IMR-90 (cell line): ENCODE data around the gene UTF1. TPM values are rescaled to one million over a fixed set of nuclear protein-coding genes. Genes with fewer than 3 reads are reported as not detected.

ENCODE experiments used
- ATAC-seq: fragments of 200-7000 bp; cut with Tn5 transposase; 2 replicates; pipeline ENCODE4 v1.9.1; 2020; ENCODE audit warnings: low read depth, mild to moderate bottlenecking, moderate library complexity
- BruUV-seq: library from RNA; stranded (reverse); fragments of 400-500 nt; replicated peaks from 2 replicates; lab custom pipeline; 2021; lab: Mats Ljungman, UMichigan
- CTCF ChIA-PET: fragments of 300-600 bp; formaldehyde crosslinking; extraction: SDS; loops from one replicate; lab custom pipeline; 2021; ENCODE audit warnings: antibody characterized with exemption; lab: Yijun Ruan, JAX
- POLR2A ChIA-PET: fragments of 300-600 bp; sonication (Branson Sonifier 250); formaldehyde crosslinking; loops from one replicate; lab custom pipeline; 2022; ENCODE audit warnings: antibody characterized with exemption; ENCODE audit not compliant: unreplicated experiment; lab: Charles Lee
- DNase-seq: peaks from one replicate; pipeline ENCODE4 v3.0.0; 2013
- H2AFZ ChIP-seq: replicated peaks from 2 replicates; pipeline ENCODE3; 2013; ENCODE audit warnings: low read length, mild to moderate bottlenecking; ENCODE audit not compliant: poor library complexity
- H2AK5ac ChIP-seq: 2 replicates; pipeline ENCODE4 v1.6.1; 2013; ENCODE audit warnings: low read depth, low read length, inconsistent platforms
- H2AK9ac ChIP-seq: replicated peaks from 2 replicates; pipeline ENCODE3; 2013; ENCODE audit warnings: mild to moderate bottlenecking, low read depth, low read length, moderate library complexity; ENCODE audit not compliant: poor library complexity
- H2BK120ac ChIP-seq: 2 replicates; pipeline ENCODE4 v1.6.1; 2013; ENCODE audit warnings: low read depth, low read length, inconsistent platforms
- H2BK15ac ChIP-seq: 3 replicates; pipeline ENCODE4 v1.6.1; 2013; ENCODE audit warnings: low read depth, low read length, inconsistent platforms
- H2BK20ac ChIP-seq: 2 replicates; pipeline ENCODE4 v1.6.1; 2013; ENCODE audit warnings: low read depth, mild to moderate bottlenecking, inconsistent platforms, low read length, moderate library complexity
- H2BK5ac ChIP-seq: 2 replicates; pipeline ENCODE4 v1.6.1; 2013; ENCODE audit warnings: mild to moderate bottlenecking, low read depth, low read length, inconsistent platforms; ENCODE audit not compliant: poor library complexity, severe bottlenecking
- H3K14ac ChIP-seq: replicated peaks from 2 replicates; pipeline ENCODE4 v1.6.1; 2013; ENCODE audit warnings: low read depth, low read length, inconsistent platforms
- H3K18ac ChIP-seq: 2 replicates; pipeline ENCODE4 v1.6.1; 2013; ENCODE audit warnings: low read depth, low read length, control low read depth
- H3K23ac ChIP-seq: 2 replicates; pipeline ENCODE4 v1.6.1; 2013; ENCODE audit warnings: low read depth, low read length, inconsistent platforms
- H3K27ac ChIP-seq: 2 replicates; pipeline ENCODE4 v1.5.1; 2013; ENCODE audit warnings: mild to moderate bottlenecking, control low read depth, low read length; ENCODE audit not compliant: insufficient read depth
- H3K27me3 ChIP-seq: 2 replicates; pipeline ENCODE4 v1.6.1; 2013; ENCODE audit warnings: low read length; ENCODE audit not compliant: control insufficient read depth, insufficient read depth
- H3K36me3 ChIP-seq: 2 replicates; pipeline ENCODE4 v1.6.1; 2013; ENCODE audit warnings: low read length, mixed read lengths; ENCODE audit not compliant: control insufficient read depth, insufficient read depth
- H3K4ac ChIP-seq: 2 replicates; pipeline ENCODE4 v1.6.1; 2013; ENCODE audit warnings: low read depth, low read length, inconsistent platforms
- H3K4me1 ChIP-seq: 2 replicates; pipeline ENCODE4 v1.6.1; 2013; ENCODE audit warnings: low read length, mixed read lengths; ENCODE audit not compliant: control insufficient read depth, insufficient read depth
- H3K4me2 ChIP-seq: 2 replicates; pipeline ENCODE4 v1.6.1; 2013; ENCODE audit warnings: low read depth, mild to moderate bottlenecking, control low read depth, low read length, moderate library complexity
- H3K4me3 ChIP-seq: 2 replicates; pipeline ENCODE4 v1.5.1; 2013; ENCODE audit warnings: low read depth, mild to moderate bottlenecking, control low read depth, low read length, moderate library complexity; ENCODE audit not compliant: insufficient read depth
- H3K56ac ChIP-seq: 2 replicates; pipeline ENCODE4 v1.6.1; 2013; ENCODE audit warnings: low read length, inconsistent platforms; ENCODE audit not compliant: insufficient read depth; ENCODE audit errors: extremely low read depth
- H3K79me1 ChIP-seq, 2 experiments: 2 replicates each; pipeline ENCODE4 v1.6.1; 2013; ENCODE audit warnings: low read length in 2 of 2, inconsistent platforms in 1 of 2, low read depth in 1 of 2
- H3K9ac ChIP-seq: 2 replicates; pipeline ENCODE4 v1.6.1; 2013; ENCODE audit warnings: low read depth, low read length, control low read depth
- H3K9me1 ChIP-seq: 2 replicates; pipeline ENCODE4 v1.6.1; 2013; ENCODE audit warnings: low read length, inconsistent platforms; ENCODE audit not compliant: insufficient read depth
- H3K9me3 ChIP-seq: 2 replicates; pipeline ENCODE4 v1.6.1; 2013; ENCODE audit warnings: low read length; ENCODE audit not compliant: control insufficient read depth, insufficient read depth
- H4K20me1 ChIP-seq: 2 replicates; pipeline ENCODE4 v1.6.1; 2013; ENCODE audit warnings: low read length, inconsistent platforms; ENCODE audit not compliant: insufficient read depth
- H4K5ac ChIP-seq: 2 replicates; pipeline ENCODE4 v1.6.1; 2013; ENCODE audit warnings: mild to moderate bottlenecking, low read depth, low read length, control low read depth
- H4K8ac ChIP-seq, 2 experiments: 2 replicates each; pipeline ENCODE4 v1.6.1; 2013; ENCODE audit warnings: low read depth in 2 of 2, low read length in 2 of 2, control low read depth in 1 of 2, inconsistent platforms in 1 of 2
- H4K91ac ChIP-seq: 2 replicates; pipeline ENCODE4 v1.6.1; 2013; ENCODE audit warnings: low read depth, low read length, inconsistent platforms; ENCODE audit not compliant: insufficient read depth
- BHLHE40 ChIP-seq: fragments of 150-350 bp; IDR thresholded peaks from 2 replicates; pipeline ENCODE4 v1.6.1; 2016; ENCODE audit warnings: mild to moderate bottlenecking, low read depth, low read length
- CEBPB ChIP-seq: IDR thresholded peaks from 2 replicates; pipeline ENCODE4 v1.6.1; 2012; ENCODE audit warnings: low read depth, low read length, improper control_type of control experiment
- CHD1 ChIP-seq: IDR thresholded peaks from 2 replicates; pipeline ENCODE4 v1.6.1; 2012; ENCODE audit warnings: low read depth, low read length, improper control_type of control experiment
- NFE2L2 ChIP-seq: fragments of 150-350 bp; IDR thresholded peaks from 2 replicates; pipeline ENCODE4 v1.6.1; 2016; ENCODE audit warnings: low read depth, mild to moderate bottlenecking, low read length
- POLR2A ChIP-seq: IDR thresholded peaks from 2 replicates; pipeline ENCODE4 v1.6.1; 2012; ENCODE audit warnings: mild to moderate bottlenecking, low read depth, low read length
- RAD21 ChIP-seq: IDR thresholded peaks from 2 replicates; pipeline ENCODE4 v1.6.1; 2012; ENCODE audit warnings: low read length, improper control_type of control experiment
- SMC3 ChIP-seq: fragments of 150-350 bp; IDR thresholded peaks from 2 replicates; pipeline ENCODE4 v1.6.1; 2016; ENCODE audit warnings: low read depth, mild to moderate bottlenecking, antibody characterized with exemption, low read length, moderate library complexity
- whole genome bisulfite sequencing, 2 experiments: methylation state at CpG; one replicate each; pipeline versions ENCODE4 v1.1.5 to v1.1.7; 2013; ENCODE audit warnings: missing lambda C conversion rate in 2 of 2; ENCODE audit not compliant: insufficient read length in 1 of 2; ENCODE audit errors: extremely low coverage in 2 of 2; 5-methylcytosine and 5-hydroxymethylcytosine counted together
- dilution Hi-C: fragments of 300-500 bp; cut with HindIII; formaldehyde crosslinking; loops from one replicate; pipeline ENCODE4 v1.14.3; 2018; ENCODE audit warnings: low sequenced_read_pairs; ENCODE audit not compliant: unreplicated experiment
- in situ Hi-C: fragments of 300-500 bp; cut with MboI; formaldehyde crosslinking; loops from 3 replicates; pipeline ENCODE4 v1.14.3; 2019; ENCODE audit warnings: low sequenced_read_pairs, inconsistent platforms, mixed read lengths
- intact Hi-C: fragments of 100-400 bp; cut with micrococcal nuclease; formaldehyde crosslinking; loops from 2 replicates; pipeline ENCODE4 v1.10.0; 2022
- polyA plus RNA-seq, 3 experiments: library from polyadenylated mRNA; depleted of rRNA; stranded (reverse); fragments of >200 nt; gene quantifications; 2 replicates each; pipeline ENCODE4 v1.2.3, GENCODE V29; 2012; ENCODE audit warnings: low replicate concordance in 1 of 3
- total RNA-seq: library from RNA; depleted of rRNA; stranded (reverse); fragments of >200 nt; gene quantifications from 2 replicates; pipeline ENCODE4 v1.2.3, GENCODE V29; 2012
- TF ChIP-seq, protein P1 (sequence below): fragments of 150-350 bp; IDR thresholded peaks from 2 replicates; pipeline ENCODE4 v1.6.1; 2017; ENCODE audit warnings: mild to moderate bottlenecking, antibody characterized with exemption, low read length, low read depth
- TF ChIP-seq, protein P2 (sequence below): conservative IDR thresholded peaks from 2 replicates; pipeline ENCODE4 v1.5.1; 2012; ENCODE audit warnings: mild to moderate bottlenecking, low read depth, low read length, improper control_type of control experiment

The UTF1 gene
- total and polyA plus RNA-seq, 2 of the 4 experiments (the other 2 are of a cell fraction) = not detected

DNA sequence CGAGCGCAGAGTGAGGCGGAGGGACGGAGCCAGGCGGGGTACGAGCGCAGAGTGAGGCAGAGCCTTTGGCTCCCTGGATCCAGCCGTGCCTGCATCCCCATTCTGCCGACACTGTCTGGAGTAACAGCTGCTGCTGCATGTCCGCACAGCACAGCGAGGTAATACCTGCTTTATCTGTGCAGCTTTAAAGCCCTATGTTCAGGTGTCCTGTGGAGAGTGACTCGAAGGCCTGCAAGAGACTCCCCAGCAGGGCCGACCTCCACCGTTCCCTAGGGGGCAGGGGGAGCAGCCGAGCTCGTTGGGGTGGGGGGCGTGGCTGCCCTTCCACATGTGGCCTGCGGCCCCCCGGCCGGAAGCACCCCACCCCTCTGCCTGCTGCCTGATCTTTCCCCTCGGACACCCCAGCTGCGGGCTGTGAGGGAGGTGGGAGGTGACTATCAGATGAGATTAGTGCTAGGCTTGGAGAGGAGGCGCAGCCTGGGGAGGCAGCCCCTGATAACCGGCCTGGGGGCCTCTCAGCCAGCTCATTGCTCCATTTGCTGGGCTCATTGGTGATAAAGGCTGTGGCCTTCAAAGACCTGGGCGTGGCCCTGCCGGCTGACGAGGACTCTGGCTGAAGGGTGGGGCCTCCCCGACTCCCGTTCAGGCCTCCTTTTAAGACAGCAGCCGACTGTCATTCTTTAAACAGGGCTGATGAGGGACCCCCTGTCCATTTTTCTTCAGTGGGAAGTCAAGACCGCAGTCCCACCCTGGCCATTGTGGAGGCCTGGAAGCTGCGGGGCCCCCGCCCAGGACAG lies 15.6 kb downstream of the UTF1 start:
- ChIA-PET POLR2A (no interaction called here), CTCF (no interaction called here)
- H2AFZ ChIP-seq = peak overlapping the region; percentile 58
- H2BK5ac ChIP-seq = no peak overlapping the region
- no peak overlapping the region for H2AK9ac ChIP-seq
- H4K20me1 ChIP-seq = no peaks in the 10 kb centered on the region; the same call in 1 of the 2 replicates
- no peaks in the 10 kb centered on the region for H3K36me3 ChIP-seq
- no peak overlapping the region for H2BK20ac ChIP-seq
- peaks cover 4% of the 10 kb centered on the region for H3K9me1 ChIP-seq
- H2BK120ac ChIP-seq = no peak overlapping the region
- no peak overlapping the region for H2AK5ac ChIP-seq
- H3K27ac ChIP-seq = no peak overlapping the region
- H3K4me2 ChIP-seq = no peak overlapping the region
- no peak overlapping the region for H4K91ac ChIP-seq
- 66% methylated on average over 14 of the region's 33 CpGs; no CpG with 5 or more reads in 1 of the 2 experiments for WGBS, 2 experiments
- TF ChIP-seq POLR2A (no peak), BHLHE40 (no peak), RAD21 (no peak), SMC3 (no peak), CEBPB (no peak), CHD1 (no peak), NFE2L2 (no peak)
- TF ChIP-seq, protein P1, sequence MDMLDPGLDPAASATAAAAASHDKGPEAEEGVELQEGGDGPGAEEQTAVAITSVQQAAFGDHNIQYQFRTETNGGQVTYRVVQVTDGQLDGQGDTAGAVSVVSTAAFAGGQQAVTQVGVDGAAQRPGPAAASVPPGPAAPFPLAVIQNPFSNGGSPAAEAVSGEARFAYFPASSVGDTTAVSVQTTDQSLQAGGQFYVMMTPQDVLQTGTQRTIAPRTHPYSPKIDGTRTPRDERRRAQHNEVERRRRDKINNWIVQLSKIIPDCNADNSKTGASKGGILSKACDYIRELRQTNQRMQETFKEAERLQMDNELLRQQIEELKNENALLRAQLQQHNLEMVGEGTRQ = no peak
- TF ChIP-seq, protein P2, sequence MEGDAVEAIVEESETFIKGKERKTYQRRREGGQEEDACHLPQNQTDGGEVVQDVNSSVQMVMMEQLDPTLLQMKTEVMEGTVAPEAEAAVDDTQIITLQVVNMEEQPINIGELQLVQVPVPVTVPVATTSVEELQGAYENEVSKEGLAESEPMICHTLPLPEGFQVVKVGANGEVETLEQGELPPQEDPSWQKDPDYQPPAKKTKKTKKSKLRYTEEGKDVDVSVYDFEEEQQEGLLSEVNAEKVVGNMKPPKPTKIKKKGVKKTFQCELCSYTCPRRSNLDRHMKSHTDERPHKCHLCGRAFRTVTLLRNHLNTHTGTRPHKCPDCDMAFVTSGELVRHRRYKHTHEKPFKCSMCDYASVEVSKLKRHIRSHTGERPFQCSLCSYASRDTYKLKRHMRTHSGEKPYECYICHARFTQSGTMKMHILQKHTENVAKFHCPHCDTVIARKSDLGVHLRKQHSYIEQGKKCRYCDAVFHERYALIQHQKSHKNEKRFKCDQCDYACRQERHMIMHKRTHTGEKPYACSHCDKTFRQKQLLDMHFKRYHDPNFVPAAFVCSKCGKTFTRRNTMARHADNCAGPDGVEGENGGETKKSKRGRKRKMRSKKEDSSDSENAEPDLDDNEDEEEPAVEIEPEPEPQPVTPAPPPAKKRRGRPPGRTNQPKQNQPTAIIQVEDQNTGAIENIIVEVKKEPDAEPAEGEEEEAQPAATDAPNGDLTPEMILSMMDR = no peak
- H3K4me3 ChIP-seq = no peak overlapping the region
- no peak overlapping the region for H3K4ac ChIP-seq
- ATAC-seq = peak; percentile 28; the same call in 1 of the 2 replicates
- H3K23ac ChIP-seq = no peak overlapping the region
- no peak overlapping the region for H4K8ac ChIP-seq
- intact Hi-C loops = no loop called here
- H3K56ac ChIP-seq = no peak overlapping the region
- dilution Hi-C loops = no loop called here
- DNase-seq = no peak
- no peaks in the 10 kb centered on the region for H3K79me1 ChIP-seq
- no TSS peak for BruUV-seq
- H4K5ac ChIP-seq = no peak overlapping the region
- no peak overlapping the region for H2BK15ac ChIP-seq
- H3K9me3 ChIP-seq = no peaks in the 10 kb centered on the region
- in situ Hi-C loops = no loop called here
- no peak overlapping the region for H3K18ac ChIP-seq
- H3K14ac ChIP-seq = no peak overlapping the region
- no peak overlapping the region for H3K9ac ChIP-seq
- H3K27me3 ChIP-seq = peaks cover 32% of the 10 kb centered on the region
- no peaks in the 10 kb centered on the region for H3K4me1 ChIP-seq
